Common myeloid progenitor, CD34-positive (primary cell): ENCODE measurements around the gene KRT86.
A peak's percentile ranks its signal among the peaks of the same experiment; 100 is the strongest.
"Not testable (repeated sequence)": the region's sequence is repeated elsewhere in the genome, so short reads cannot be mapped to it uniquely, and the experiment has no call there.

Experiments
- CTCF ChIA-PET: fragments of 350-600 bp; sonication (Branson Sonifier 250); formaldehyde crosslinking; loops from one replicate; lab custom pipeline; 2021; ENCODE audit warnings: antibody characterized with exemption; lab: Charles Lee
- POLR2A ChIA-PET: fragments of 350-600 bp; sonication (Branson Sonifier 250); formaldehyde crosslinking; loops from one replicate; lab custom pipeline; 2021; ENCODE audit warnings: antibody characterized with exemption; lab: Charles Lee
- DNase-seq, 3 donors: peaks; one replicate each; pipeline versions ENCODE4 v3.0.0 to v3.0.0-alpha.2; 2013
- H3K27ac ChIP-seq, 2 experiments: 1 replicate in 1 of 2; 2 replicates in 1 of 2; pipeline ENCODE4 v1.7.0; 2013; ENCODE audit warnings: inconsistent platforms in 2 of 2, low read length in 2 of 2, mild to moderate bottlenecking in 2 of 2, low read depth in 1 of 2, moderate library complexity in 1 of 2; ENCODE audit not compliant: severe bottlenecking in 2 of 2, insufficient read depth in 1 of 2, poor library complexity in 1 of 2
- H3K27me3 ChIP-seq, 5 experiments: replicated peaks in 2 of 5; 1 replicate in 3 of 5; 2 replicates in 2 of 5; pipeline versions ENCODE4 v1.6.1 to v1.7.0; 2013; ENCODE audit warnings: low read length in 4 of 5, mild to moderate bottlenecking in 2 of 5, moderate library complexity in 2 of 5, inconsistent platforms in 1 of 5; ENCODE audit not compliant: insufficient read depth in 5 of 5, control insufficient read depth in 4 of 5
- H3K36me3 ChIP-seq, 4 experiments: 1 replicate in 2 of 4; 2 replicates in 2 of 4; pipeline versions ENCODE4 v1.6.1 to v1.7.0; 2013; ENCODE audit warnings: low read length in 3 of 4, control low read depth in 1 of 4, mild to moderate bottlenecking in 1 of 4; ENCODE audit not compliant: control insufficient read depth in 4 of 4, insufficient read depth in 4 of 4
- H3K4me1 ChIP-seq, 4 experiments: 1 replicate in 3 of 4; 2 replicates in 1 of 4; pipeline versions ENCODE4 v1.6.1 to v1.7.1; 2013; ENCODE audit warnings: low read length in 3 of 4, mild to moderate bottlenecking in 3 of 4, control low read depth in 1 of 4, inconsistent platforms in 1 of 4, moderate library complexity in 1 of 4; ENCODE audit not compliant: control insufficient read depth in 4 of 4, insufficient read depth in 4 of 4; ENCODE audit errors: control extremely low read depth in 1 of 4
- H3K4me3 ChIP-seq, 7 experiments: 1 replicate in 4 of 7; 2 replicates in 3 of 7; pipeline versions ENCODE4 v1.5.1 to v1.7.0; 2013; ENCODE audit warnings: mild to moderate bottlenecking in 7 of 7, low read length in 6 of 7, moderate library complexity in 6 of 7, inconsistent platforms in 2 of 7, low read depth in 2 of 7, control low read depth in 1 of 7; ENCODE audit not compliant: insufficient read depth in 4 of 7, control insufficient read depth in 1 of 7; ENCODE audit errors: extremely low read depth in 1 of 7
- H3K9me3 ChIP-seq, 5 experiments: 1 replicate in 4 of 5; 2 replicates in 1 of 5; pipeline versions ENCODE4 v1.6.1 to v1.7.1; 2013; ENCODE audit warnings: low read length in 4 of 5, mild to moderate bottlenecking in 2 of 5, inconsistent platforms in 1 of 5, low read depth in 1 of 5, moderate library complexity in 1 of 5; ENCODE audit not compliant: control insufficient read depth in 4 of 5, insufficient read depth in 2 of 5; ENCODE audit errors: control extremely low read depth in 1 of 5
- WGBS: methylation state at CpG from one replicate; pipeline ENCODE4 v1.1.5; 2013; ENCODE audit not compliant: insufficient coverage; 5-methylcytosine and 5-hydroxymethylcytosine counted together

Gene KRT86

DNA sequence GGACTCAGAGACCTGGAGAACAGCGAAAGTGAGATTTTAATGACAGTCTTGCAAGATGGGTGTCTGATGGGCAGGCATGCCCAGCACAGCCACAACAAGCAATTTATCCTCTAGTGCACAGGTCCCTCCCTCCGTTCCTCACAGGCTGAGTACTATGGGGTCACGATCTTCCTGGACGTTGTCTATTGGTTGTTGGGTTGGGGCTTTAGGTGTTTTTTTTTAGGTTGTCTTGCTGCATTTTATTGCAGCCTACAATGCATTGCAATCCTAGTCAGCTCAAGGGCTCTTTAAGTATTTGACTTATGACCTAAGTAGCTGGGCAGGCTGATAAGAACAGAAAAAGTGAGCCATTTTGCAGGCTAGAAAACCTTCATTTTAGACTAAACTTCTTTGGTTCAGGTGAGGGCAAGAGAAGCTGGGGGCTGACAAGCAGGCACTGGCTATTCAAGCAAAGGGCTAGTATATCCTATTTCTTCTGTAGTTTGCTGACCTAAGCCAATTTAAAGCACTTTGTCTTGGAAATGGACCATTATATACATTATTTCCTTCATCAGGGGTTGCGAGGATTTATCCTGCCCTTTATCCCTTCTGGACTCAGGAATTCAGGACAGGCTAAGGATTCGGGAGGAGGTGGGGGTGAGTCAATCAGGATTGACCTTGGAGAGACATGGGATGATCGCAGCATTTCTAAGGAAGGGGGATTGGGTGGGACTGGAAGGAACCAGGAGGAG lies 35.4 kb upstream of the KRT86 start:
- Histone ChIP-seq H3K4me1 (peaks cover 0 to 14% (median 10%) of the 10 kb centered on the region in 4 experiments), H3K9me3 (no peaks in the 10 kb centered on the region), H3K4me3 (no peak overlapping the region), H3K36me3 (no peaks in the 10 kb centered on the region), H3K27ac (no peak overlapping the region), H3K27me3 (peaks cover 0 to 20% (median 3%) of the 10 kb centered on the region in 5 experiments)
- DNase-seq = no peak
- 96% methylated on average over 2 of the region's 7 CpGs for WGBS
- POLR2A ChIA-PET = no interaction called here
- CTCF ChIA-PET = interaction anchor here (1.2 to 4.4 kb wide), 5 partner anchors 9 to 90 kb away, joined by 3 to 20 read pairs (median 3); no protein-coding TSS in a partner anchor

DNA sequence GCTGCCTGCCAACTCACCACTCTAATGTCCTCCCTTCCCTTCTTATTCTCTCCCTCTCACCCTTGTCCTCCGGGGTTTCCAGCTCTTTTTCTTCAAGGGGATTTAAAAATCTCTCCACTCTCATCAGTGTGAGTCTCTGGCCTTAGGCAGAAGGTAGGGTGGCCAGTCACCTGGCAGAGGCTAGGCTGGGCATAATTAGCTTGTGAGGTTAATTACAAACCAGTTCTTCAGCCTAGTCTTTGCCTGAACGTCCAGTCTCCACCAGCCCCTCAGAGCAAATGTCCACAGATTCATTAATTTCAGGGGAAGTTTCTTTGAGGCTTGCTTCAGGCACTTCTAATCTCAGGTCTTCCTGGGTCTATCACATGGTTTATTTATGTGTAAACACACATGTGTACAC lies 34.7 kb upstream of the KRT86 start:
- Histone ChIP-seq H3K4me1 (peaks cover 0 to 21% (median 15%) of the 10 kb centered on the region in 4 experiments), H3K36me3 (no peaks in the 10 kb centered on the region), H3K27me3 (peaks cover 0 to 14% (median 3%) of the 10 kb centered on the region in 5 experiments), H3K4me3 (no peak overlapping the region), H3K27ac (no peak overlapping the region), H3K9me3 (no peaks in the 10 kb centered on the region)
- ChIA-PET POLR2A (no interaction called here), CTCF (interaction anchor here (1.1 to 1.7 kb wide), 4 partner anchors 18 to 89 kb away, joined by 3 read pairs; no protein-coding TSS in a partner anchor)
- 86% methylated on average over 1 of the region's 2 CpGs for WGBS
- DNase-seq = no peak

DNA sequence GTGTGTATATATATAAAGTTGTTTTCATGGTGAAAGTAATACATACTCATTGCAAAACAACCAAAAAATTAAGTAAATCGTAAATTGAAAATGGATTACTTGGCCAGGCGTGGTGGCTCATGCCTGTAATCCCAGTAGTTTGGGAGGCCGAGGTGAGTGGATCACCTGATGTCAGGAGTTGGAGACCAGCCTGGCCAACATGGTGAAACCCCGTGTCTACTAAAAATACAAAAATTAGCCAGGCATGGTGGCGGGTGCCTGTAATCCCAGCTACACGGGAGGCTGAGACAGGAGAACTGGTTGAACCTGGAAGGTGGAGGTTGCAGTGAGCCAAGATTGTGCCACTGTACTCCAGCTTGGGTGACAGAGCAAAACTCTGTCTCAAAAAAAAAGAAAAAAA lies 34.2 kb upstream of the KRT86 start:
- CTCF ChIA-PET = interaction anchor here (1.1 to 1.3 kb wide), 3 partner anchors 18 to 88 kb away, joined by 3 read pairs; no protein-coding TSS in a partner anchor
- not testable (repeated sequence) for H3K36me3 ChIP-seq

DNA sequence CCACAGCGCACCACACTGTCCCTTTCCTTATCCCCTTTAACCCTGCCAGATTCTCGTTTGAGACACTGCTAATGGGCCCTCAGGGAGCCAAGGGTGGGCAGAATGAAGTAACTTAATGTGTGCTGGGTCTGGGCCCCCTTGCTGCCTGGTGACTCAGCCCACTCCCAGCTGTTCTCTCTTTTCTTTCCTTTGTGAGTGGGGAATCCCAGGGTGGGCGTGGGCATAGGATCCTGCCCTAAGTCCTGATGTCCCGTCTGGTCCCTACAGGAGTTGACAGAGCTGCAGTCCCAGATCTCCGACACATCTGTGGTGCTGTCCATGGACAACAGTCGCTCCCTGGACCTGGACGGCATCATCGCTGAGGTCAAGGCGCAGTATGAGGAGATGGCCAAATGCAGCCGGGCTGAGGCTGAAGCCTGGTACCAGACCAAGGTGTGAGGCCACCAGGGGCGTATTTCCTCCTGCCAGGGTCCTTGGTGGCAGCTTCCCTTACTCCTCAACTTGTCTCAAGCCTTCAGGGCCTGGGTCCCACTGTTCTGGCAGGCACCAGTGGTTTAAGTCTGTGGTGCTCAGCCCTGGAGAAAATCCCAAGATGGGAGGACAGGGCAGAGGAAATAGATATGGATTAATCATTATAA lies 33.1 kb upstream of the KRT86 start:
- Histone ChIP-seq H3K27me3 (peaks cover 0 to 7% (median 2%) of the 10 kb centered on the region in 5 experiments), H3K4me1 (peaks cover 0 to 25% (median 15%) of the 10 kb centered on the region in 4 experiments), H3K4me3 (no peak overlapping the region), H3K27ac (no peak overlapping the region), H3K9me3 (no peaks in the 10 kb centered on the region), H3K36me3 (no peaks in the 10 kb centered on the region)
- WGBS = 87% methylated on average over 9 of the region's 11 CpGs
- ChIA-PET CTCF (interaction anchor here (1.0 to 1.2 kb wide), 3 partner anchors 24 to 37 kb away, joined by 3 read pairs; no protein-coding TSS in a partner anchor), POLR2A (no interaction called here)
- DNase-seq = no peak

More for the DNA sequence above, 34.2 kb upstream of the KRT86 start:
- DNase-seq, POLR2A ChIA-PET, H3K27ac ChIP-seq, H3K9me3 ChIP-seq, H3K4me3 ChIP-seq, H3K27me3 ChIP-seq: not testable (repeated sequence)
- WGBS = 94% methylated on average over 4 of the region's 6 CpGs
- peaks cover 0 to 24% (median 15%) of the 10 kb centered on the region in 4 experiments for H3K4me1 ChIP-seq

DNA sequence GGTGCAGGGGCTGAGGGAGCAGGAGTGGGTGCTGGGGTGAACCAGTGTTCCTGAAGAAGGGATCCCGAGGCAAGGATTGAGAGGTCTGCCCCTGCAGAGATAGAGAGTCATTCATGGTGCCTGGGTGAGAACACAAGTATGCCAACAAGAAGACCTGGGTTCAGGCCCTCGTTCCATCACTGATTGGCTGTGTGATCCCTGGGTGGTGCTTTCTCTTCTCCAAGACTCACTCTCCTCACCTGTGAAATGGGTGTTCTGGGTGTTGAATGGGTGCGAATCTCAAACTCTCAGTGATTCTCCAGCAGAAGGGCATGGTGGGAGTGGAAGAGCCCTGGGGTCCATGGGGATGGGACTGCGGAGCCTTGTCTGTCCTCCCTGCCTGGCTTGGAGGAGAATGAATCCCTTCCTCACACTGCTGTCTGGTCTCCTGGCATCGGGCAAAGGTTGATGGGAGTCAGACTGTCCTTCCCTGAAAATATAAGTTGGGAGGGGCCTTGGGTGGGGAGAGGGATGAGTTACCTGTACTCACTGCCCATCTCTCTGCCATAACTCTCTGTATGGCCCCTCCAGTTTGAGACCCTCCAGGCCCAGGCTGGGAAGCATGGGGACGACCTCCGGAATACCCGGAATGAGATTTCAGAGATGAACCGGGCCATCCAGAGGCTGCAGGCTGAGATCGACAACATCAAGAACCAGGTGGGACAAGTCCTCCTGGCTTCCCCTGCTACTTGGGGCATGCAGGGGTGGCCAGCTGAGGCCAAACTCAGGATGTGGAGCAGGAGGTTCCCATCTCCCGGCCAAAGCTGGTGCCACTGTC lies 31.8 kb upstream of the KRT86 start:
- H3K27ac ChIP-seq = no peak overlapping the region

DNA sequence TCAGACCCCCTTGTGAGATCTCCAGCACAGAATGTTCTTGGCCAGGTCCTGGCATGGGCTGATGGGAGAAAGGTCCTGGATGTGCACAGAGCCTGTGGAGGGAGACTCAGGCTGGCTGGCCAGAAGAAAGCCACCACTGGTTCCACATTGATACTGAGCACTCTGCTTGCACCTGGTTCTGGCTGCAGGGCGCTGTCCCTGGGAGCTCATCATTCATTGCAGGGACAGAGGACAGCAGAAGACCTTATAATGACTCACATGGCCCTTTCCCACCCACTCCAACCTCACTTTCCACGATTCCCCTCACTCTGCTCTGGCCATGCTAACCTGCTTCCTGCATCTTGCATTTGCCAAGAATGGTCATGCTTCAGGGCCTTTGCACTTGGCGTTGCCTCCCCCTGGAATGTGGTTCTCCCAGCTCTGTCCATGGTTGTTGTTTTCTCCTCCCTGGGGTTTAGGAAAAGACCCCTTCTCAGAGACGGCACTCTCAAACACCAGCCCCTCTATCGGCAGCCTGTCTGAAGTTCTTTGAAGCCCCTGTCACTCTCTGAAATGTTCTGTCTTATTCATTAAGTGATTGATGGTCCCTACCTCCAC lies 31.1 kb upstream of the KRT86 start:
- Histone ChIP-seq H3K27me3 (peaks cover 0 to 7% (median 4%) of the 10 kb centered on the region in 5 experiments), H3K27ac (no peak overlapping the region), H3K4me3 (peak overlapping the region in 1 of 7 experiments; percentile 4), H3K36me3 (no peaks in the 10 kb centered on the region), H3K9me3 (no peaks in the 10 kb centered on the region), H3K4me1 (peaks cover 0 to 25% (median 15%) of the 10 kb centered on the region in 4 experiments)
- WGBS = 84% methylated on average over 5 of the region's 5 CpGs
- CTCF ChIA-PET = interaction anchor here (1.1 to 3.1 kb wide), 10 partner anchors 9 to 84 kb away, joined by 3 to 21 read pairs (median 8); no protein-coding TSS in a partner anchor
- POLR2A ChIA-PET = interaction anchor here (1.1 kb wide), 1 partner anchor 12 kb away, joined by 3 read pairs; no protein-coding TSS in a partner anchor
- DNase-seq = no peak

More for the DNA sequence above, 31.8 kb upstream of the KRT86 start:
- Histone ChIP-seq H3K36me3 (no peaks in the 10 kb centered on the region), H3K4me1 (peaks cover 0 to 25% (median 15%) of the 10 kb centered on the region in 4 experiments), H3K4me3 (no peak overlapping the region), H3K9me3 (no peaks in the 10 kb centered on the region), H3K27me3 (peaks cover 0 to 7% (median 2%) of the 10 kb centered on the region in 5 experiments)
- POLR2A ChIA-PET = interaction anchor here (1.1 kb wide), 1 partner anchor 11 kb away, joined by 3 read pairs; no protein-coding TSS in a partner anchor
- 100% methylated on average over 8 of the region's 11 CpGs for WGBS
- CTCF ChIA-PET = interaction anchor here (2.3 to 2.9 kb wide), 2 partner anchors 17 to 29 kb away, joined by 7 to 15 read pairs; no protein-coding TSS in a partner anchor
- no peak for DNase-seq
